T-helper 1 cell treated with Interleukin-12 subunit alpha and Interleukin-12 subunit beta and Interleukin-4 antibody, amounts not matched to agents 30 ng/mL and 1 ng/mL, for 36 hours (primary cell): ENCODE data around the gene DYNLT4. TPM values are rescaled to one million over a fixed set of nuclear protein-coding genes. Genes with fewer than 3 reads are reported as not detected.
"Not testable (repeated sequence)": the region's sequence is repeated elsewhere in the genome, so short reads cannot be mapped to it uniquely, and the experiment has no call there.

Source experiments
- intact Hi-C: fragments of 100-400 bp; cut with micrococcal nuclease; formaldehyde crosslinking; loops from one replicate; pipeline ENCODE4 v1.15.1; 2024
- total RNA-seq: library from RNA; stranded (reverse); gene quantifications from 2 replicates; pipeline ENCODE4 v1.2.3, GENCODE V29; 2022

Gene DYNLT4
- total RNA-seq, 1 donor from 2014 or later, result 0.49 TPM

DNA sequence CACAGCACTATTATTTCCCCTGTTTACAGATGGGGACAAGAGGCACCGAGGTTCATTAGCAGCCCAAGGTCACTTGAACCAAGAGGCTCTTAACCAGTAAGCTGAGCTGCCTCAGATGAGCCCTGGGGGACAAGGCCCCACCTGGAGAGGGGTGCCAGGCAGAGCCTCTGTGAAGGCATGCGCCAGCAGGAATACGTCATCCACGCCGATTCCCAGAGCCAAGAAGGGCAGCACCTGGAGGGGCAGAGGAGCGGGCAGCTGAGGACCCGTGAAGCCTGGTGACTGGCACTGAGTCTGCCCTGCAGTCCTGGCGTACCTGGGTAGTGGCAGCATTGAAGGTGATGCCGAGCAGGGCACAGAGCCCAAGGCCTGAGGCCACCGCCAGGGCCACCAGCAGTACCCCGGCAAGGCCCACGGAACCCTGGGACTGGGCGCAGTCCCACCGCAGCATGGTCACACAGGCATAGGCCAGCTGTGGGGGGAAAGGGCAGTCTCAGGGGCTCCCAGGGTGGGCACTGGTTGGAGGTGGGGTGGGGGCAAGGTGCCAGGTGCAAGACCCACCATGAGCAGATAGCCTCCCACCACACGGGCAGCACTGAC, 21.8 kb upstream of the DYNLT4 start:
- intact Hi-C loops, result no loop called here

GRCh38 chr1:44828003-44828651, 21.0 kb upstream of the DYNLT4 start:
- intact Hi-C loops, result no loop called here

DNA sequence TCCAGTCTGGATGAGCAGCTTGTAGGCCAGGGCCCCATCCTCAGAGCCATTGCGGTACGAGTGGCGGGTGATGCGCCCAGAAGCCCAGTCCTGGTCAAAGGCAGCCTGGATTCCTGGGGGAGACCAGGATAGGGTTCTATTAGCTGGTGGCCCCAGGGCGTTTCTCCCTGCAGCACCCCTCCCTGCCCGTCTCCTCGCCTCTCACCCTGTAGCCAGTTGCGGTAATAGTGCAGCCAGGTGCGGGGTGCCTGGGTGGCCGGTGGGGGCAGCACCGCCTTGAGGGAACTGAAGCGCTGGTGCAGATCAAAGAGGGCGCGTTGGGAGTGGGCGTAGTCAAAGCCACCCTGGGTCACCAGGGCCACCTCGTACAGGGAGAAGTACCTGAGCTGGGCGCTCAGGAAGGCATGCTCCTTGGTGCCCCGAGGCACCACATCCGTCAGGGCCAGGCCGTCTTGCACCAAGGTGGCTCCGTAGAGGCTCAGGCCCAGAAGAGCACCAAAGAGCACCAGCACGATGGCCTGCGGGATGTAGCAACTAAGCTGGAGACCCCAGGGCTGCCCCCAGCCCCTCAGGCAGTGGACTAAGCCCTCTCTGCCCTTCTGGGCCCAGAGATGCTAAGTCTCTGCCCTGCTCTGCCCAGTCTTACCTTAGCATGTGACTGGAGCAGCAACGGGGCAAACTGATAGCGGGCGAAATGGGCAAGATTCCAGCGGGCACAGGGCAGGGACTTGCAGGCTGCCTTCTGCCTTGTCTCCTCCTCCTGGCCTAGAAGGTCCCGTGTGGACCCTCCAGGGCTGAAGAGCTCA, 20.2 kb upstream of the DYNLT4 start:
- intact Hi-C loops, result no loop called here

DNA sequence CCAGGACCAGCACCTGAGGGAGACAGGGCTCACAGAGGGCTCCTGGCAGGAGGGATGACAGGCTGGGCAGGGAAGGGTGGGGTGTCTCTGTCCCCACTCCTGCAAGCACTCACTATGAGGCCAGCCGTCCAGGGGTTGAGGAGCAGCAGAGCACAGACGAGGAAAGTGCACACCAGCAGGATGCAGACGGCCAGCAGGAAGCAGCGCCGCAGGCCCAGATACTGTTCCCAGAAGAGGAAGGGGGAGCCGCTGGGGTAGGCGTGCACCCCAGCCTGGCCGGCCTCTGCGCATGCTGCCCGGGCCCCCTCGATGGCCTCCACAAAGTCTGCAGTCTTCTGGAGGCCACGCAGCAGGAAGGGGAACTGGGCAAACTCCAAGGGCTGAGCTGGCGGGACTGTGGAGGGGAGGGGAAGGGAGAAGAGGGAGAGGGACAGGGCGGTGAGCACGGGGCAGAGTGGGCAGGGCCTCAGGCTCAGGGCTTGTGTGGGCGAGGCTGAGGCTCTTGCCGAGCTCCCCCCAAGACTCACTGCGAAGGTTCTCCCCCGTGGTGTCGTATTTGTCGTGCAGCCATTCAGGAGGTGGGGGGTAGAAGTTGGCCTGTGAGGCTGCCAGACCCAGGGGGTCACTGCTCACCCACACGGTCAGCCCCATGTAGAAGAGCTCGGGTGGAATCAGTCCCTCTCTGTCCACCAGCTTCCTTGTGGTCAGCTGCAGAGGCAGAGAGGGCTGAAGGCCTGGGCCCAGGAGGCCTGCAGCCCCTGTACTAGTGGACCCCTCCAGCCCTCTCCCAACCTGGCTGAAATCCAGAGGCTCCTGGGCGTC, 19.4 kb upstream of the DYNLT4 start:
- intact Hi-C loops, result no loop called here

DNA sequence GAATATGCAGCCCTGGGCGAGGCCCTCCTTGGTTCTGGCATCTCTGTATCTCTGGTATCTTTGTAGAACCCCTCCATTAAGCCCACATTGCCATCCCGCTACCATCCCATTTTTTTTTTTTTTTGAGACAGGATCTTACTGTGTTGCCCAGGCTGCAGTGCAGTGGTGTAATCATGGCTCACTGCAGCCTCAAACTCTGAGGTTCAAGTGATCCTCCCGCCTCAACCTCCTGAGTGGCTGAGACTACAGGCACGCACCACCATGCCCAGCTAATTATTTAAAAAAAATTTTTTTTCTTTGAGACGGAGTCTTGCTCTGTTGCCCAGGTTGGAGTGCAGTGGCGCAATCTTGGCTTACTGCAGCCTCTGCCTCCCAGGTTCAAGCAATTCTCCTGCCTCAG, 17.2 kb upstream of the DYNLT4 start:
- intact Hi-C loops, result loop anchor here (5.0 kb wide), 1 partner anchor 668 kb away; the partner anchor contains the start of gene TESK2

DNA sequence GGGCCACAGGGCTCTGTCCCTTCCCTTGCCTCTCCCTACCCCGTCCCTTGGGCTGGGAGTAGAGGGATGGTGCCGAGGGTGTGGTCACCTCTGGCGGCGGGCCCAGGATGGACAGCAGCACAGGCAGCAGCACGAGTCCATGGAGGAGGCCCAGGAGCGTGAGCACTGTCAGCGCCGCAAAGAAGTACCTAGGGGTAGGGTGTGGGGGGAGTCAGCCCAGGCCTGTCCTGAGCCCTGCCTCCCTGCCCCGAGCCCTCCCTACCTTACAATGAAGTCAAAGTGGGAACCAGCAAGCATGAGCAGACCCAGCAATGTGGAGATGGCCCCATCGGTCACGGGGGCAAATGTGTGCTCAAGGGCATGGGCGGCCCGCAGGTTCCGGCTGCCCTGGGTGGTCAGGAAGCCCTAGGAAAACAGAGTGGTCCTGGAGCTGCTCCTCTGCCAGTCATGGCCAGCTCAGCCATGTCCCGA, 15.9 kb upstream of the DYNLT4 start:
- intact Hi-C loops, result loop anchor here (5.0 kb wide), 1 partner anchor 669 kb away; the partner anchor contains the start of gene TESK2

- intact Hi-C loops, result loop anchor here (5.0 kb wide), 1 partner anchor 670 kb away; the partner anchor contains the start of gene TESK2
Observed at GRCh38 chr1:44822131-44822701, 15.1 kb upstream of the DYNLT4 start.

- intact Hi-C loops, result loop anchor here (5.0 kb wide), 1 partner anchor 671 kb away; the partner anchor contains the start of gene TESK2
Observed at GRCh38 chr1:44821240-44821715, 14.1 kb upstream of the DYNLT4 start.

- intact Hi-C loops, result loop anchor here (1.0 to 5.0 kb wide), 4 partner anchors 34 to 672 kb away; partner anchors contain the start of genes EIF2B3, MUTYH, TESK2 and TOE1
Observed at GRCh38 chr1:44820328-44821239, 13.4 kb upstream of the DYNLT4 start.

GRCh38 chr1:44819608-44820327, 12.6 kb upstream of the DYNLT4 start:
- intact Hi-C loops, result loop anchor here (1.0 to 5.0 kb wide), 10 partner anchors 10 to 673 kb away; partner anchors contain the start of genes EIF2B3, MUTYH, PLK3 and RNU5D-1

DNA sequence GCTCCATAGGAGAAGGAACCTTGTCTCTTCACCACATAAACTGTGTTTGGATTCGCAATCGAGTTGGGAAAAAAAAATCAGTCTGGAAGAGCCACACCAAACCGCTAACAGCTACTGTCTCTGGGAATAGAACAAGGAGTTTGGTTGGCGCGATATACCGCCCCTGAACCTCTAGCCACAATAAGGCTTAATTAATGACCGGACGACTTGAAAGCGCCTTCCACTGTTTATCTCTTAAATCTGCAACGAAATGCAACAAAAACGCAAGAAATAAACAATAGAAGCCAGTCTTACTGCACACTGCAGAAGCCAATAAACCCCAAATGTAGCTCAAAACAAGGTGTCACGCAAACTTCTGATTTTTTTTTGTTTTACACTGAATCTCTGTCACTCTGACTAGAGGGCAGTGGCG, 12.1 kb upstream of the DYNLT4 start:
- intact Hi-C loops, result loop anchor here (1.0 kb wide), 6 partner anchors 10 to 193 kb away; partner anchors contain the start of genes PLK3, RNU5D-1, RPS8 and UROD

GRCh38 chr1:44817771-44818495, 10.8 kb upstream of the DYNLT4 start:
- intact Hi-C loops, result no loop called here

- intact Hi-C loops, result no loop called here
Observed at GRCh38 chr1:44817307-44817706, 10.2 kb upstream of the DYNLT4 start.

- intact Hi-C loops, result not testable (repeated sequence)
Observed at GRCh38 chr1:44815926-44816325, 8.8 kb upstream of the DYNLT4 start.

- intact Hi-C loops, result loop anchor here (1.0 kb wide), 1 partner anchor 173 kb away; the partner anchor contains the start of gene EIF2B3
Observed at GRCh38 chr1:44812822-44813543, 5.8 kb upstream of the DYNLT4 start.

GRCh38 chr1:44811234-44811633, 4.1 kb upstream of the DYNLT4 start:
- intact Hi-C loops, result no loop called here

DNA sequence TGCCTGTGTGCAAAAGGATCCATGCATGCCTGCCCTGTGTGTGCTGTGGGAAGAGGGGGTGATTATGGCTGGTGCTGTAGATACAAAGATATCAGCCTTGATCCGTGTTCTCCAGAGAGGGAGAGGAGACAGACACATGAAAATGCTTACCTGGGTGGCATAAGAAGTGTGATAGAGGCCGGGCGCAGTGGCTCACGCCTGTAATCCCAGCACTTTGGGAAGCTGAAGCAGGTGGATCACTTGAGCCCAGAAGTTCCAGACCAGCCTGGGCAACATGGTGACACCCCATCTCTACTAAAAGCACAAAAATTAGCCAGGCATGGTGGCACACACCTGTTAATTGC, 3.6 kb upstream of the DYNLT4 start:
- intact Hi-C loops, result not testable (repeated sequence)
